Measurements from ENCODE around the gene ZNF76.

The ZNF76 gene

DNA sequence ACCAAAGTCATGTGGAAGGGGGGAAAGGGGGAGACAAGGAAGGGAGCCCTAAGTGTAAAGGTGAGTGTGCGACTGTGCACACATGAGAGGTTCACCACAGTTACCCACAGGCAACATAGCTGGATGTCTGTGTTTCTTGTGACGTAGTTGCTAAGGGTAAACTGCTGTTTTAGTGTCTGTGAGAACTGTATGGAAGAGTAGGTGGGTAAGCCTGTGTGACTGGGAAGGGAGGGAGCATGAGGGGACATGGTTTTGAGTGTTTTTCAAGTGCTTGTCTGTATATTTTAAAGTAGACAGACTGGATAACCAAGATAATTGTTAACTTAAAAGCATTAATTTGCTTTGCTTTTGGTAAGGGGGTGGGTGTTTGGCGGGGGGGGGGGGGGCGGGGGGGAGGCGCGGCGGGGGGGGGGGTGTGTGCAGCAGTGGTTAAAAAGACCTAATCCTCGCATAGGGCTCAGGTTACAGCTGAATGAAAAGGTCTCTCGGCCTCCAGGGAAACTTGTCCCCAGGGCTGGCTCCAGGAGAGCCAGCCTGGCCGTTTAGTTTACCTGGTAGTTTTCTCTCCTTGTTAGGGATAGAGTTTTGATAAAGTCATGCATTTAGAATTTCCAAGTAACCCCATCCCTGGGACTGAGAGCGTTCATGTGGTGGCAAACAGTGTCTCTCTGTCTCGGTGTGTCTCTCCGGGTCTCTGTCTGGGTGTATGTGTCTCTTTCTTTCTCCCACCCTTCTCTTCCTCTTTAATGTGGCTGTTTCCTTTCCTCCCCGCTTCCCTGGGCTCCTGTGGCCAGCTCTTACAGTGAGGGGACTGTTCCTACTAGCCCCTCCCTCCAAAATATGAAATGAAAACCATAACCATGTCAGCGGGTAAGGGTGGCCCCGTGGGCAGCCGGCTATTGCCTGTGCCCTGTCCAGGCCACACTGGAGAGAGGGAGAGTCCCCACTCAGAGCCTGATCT, 42.4 kb upstream of the ZNF76 start:
- Histone ChIP-seq H3K9me3 (replicated peaks; ENCODE audit: insufficient read depth, low read length) (no peaks in the 10 kb centered on the region), H3K4me3 (ENCODE audit: low read length) (no peak overlapping the region), H3K36me3 (replicated peaks; ENCODE audit: insufficient read depth, low read length) (no peaks in the 10 kb centered on the region), H3K9me2 (replicated peaks; ENCODE audit: insufficient read depth, low read length) (no peaks in the 10 kb centered on the region), H3K9ac (ENCODE audit: low read length) (no peak overlapping the region), H3K79me2 (ENCODE audit: low read length) (no peaks in the 10 kb centered on the region), H3K4me2 (ENCODE audit: low read depth, low read length) (no peak overlapping the region), H3K27ac (ENCODE audit: low read length) (no peak overlapping the region), H3K27me3 (replicated peaks; ENCODE audit: insufficient read depth, low read length) (peaks cover 18% of the 10 kb centered on the region), H2AFZ (ENCODE audit: low read length) (no peak overlapping the region), H3K4me1 (ENCODE audit: low read length) (0 out of 2 replicates have a peak, but pooled peaks cover 2% of the 10 kb centered on the region), H3F3A (ENCODE audit: insufficient read depth, low read length) (no peaks in the 10 kb centered on the region), H4K20me1 (ENCODE audit: insufficient read depth, low read length) (no peaks in the 10 kb centered on the region)
- DNase-seq = no peak
- TF ChIP-seq, protein P1, sequence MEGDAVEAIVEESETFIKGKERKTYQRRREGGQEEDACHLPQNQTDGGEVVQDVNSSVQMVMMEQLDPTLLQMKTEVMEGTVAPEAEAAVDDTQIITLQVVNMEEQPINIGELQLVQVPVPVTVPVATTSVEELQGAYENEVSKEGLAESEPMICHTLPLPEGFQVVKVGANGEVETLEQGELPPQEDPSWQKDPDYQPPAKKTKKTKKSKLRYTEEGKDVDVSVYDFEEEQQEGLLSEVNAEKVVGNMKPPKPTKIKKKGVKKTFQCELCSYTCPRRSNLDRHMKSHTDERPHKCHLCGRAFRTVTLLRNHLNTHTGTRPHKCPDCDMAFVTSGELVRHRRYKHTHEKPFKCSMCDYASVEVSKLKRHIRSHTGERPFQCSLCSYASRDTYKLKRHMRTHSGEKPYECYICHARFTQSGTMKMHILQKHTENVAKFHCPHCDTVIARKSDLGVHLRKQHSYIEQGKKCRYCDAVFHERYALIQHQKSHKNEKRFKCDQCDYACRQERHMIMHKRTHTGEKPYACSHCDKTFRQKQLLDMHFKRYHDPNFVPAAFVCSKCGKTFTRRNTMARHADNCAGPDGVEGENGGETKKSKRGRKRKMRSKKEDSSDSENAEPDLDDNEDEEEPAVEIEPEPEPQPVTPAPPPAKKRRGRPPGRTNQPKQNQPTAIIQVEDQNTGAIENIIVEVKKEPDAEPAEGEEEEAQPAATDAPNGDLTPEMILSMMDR (IDR thresholded peaks at IDR 0.05; ENCODE audit: low read length) = no peak
- TF ChIP-seq EZH2 (optimal IDR thresholded peaks at IDR 0.05; ENCODE audit: low read depth, low read length) = no peak
- TF ChIP-seq EZH2phosphoT487 (IDR thresholded peaks at IDR 0.05; ENCODE audit: low read length) = no peak

DNA sequence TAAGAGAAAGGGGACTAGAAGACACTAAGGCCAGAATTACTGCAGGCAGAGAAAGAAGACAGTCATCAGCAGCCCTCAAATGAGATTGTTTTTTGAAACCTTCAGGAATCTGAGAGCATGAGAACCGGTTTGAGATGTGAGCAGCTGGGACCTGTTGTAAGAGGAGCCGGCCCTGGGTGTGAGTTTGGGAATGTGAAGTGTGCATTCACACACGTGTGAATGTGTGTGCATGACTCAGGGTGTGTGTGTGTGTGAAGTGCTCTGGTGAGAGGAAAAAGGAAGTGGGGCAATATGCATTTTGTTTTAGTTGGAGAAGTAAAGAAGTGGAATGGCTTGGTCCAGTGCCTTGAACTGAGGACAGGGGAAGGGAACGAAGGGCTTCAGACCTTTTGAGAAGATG, 41.5 kb upstream of the ZNF76 start:
- Histone ChIP-seq H3K9ac (ENCODE audit: low read length) (no peak overlapping the region), H3K4me1 (ENCODE audit: low read length) (0 out of 2 replicates have a peak, but pooled peaks cover 2% of the 10 kb centered on the region)
- TF ChIP-seq, protein P1 (IDR thresholded peaks at IDR 0.05; ENCODE audit: low read length) = no peak
- TF ChIP-seq EZH2 (optimal IDR thresholded peaks at IDR 0.05; ENCODE audit: low read depth, low read length) (no peak), EZH2phosphoT487 (IDR thresholded peaks at IDR 0.05; ENCODE audit: low read length) (no peak)

DNA sequence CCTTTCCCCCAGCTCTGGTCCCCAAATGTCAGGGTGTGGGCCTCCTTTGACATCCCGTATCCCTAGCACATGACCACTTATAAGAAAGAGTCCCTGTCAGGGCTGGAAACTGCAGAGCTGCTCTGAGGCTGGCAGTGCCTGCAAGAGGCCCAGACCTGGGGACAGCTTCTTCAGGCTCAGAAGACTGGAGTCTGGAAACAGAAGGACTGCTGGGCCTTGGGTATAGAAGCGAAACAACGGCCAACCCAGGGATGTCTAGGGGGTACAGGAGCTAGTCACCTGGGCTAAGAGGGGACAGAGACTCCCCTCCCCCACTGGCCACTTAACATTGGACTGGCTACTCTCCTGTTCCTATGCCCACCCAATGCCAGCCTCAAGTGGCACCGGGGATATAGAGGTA, 41.1 kb upstream of the ZNF76 start:
- H3K9me2 ChIP-seq (replicated peaks; ENCODE audit: insufficient read depth, low read length) = no peaks in the 10 kb centered on the region
- no peak overlapping the region for H3K4me3 ChIP-seq (ENCODE audit: low read length)
- no peaks in the 10 kb centered on the region for H3K9me3 ChIP-seq (replicated peaks; ENCODE audit: insufficient read depth, low read length)
- H3K9ac ChIP-seq (ENCODE audit: low read length) = no peak overlapping the region
- no peak overlapping the region for H3K27ac ChIP-seq (ENCODE audit: low read length)
- H3K27me3 ChIP-seq (replicated peaks; ENCODE audit: insufficient read depth, low read length) = peaks cover 18% of the 10 kb centered on the region
- no peaks in the 10 kb centered on the region for H3K36me3 ChIP-seq (replicated peaks; ENCODE audit: insufficient read depth, low read length)
- H3K4me1 ChIP-seq (ENCODE audit: low read length) = 0 out of 2 replicates have a peak, but pooled peaks cover 2% of the 10 kb centered on the region
- H3K4me2 ChIP-seq (ENCODE audit: low read depth, low read length) = no peak overlapping the region
- TF ChIP-seq EZH2phosphoT487 (IDR thresholded peaks at IDR 0.05; ENCODE audit: low read length) = no peak
- no peak for TF ChIP-seq EZH2 (optimal IDR thresholded peaks at IDR 0.05; ENCODE audit: low read depth, low read length)
- TF ChIP-seq, protein P1 (IDR thresholded peaks at IDR 0.05; ENCODE audit: low read length) = no peak
- H3F3A ChIP-seq (ENCODE audit: insufficient read depth, low read length) = no peaks in the 10 kb centered on the region
- no peak for DNase-seq
- H2AFZ ChIP-seq (ENCODE audit: low read length) = no peak overlapping the region
- no peaks in the 10 kb centered on the region for H4K20me1 ChIP-seq (ENCODE audit: insufficient read depth, low read length)
- no peaks in the 10 kb centered on the region for H3K79me2 ChIP-seq (ENCODE audit: low read length)

More for the DNA sequence above, 41.5 kb upstream of the ZNF76 start:
- Histone ChIP-seq H3K9me3 (replicated peaks; ENCODE audit: insufficient read depth, low read length) (no peaks in the 10 kb centered on the region), H2AFZ (ENCODE audit: low read length) (no peak overlapping the region), H3K36me3 (replicated peaks; ENCODE audit: insufficient read depth, low read length) (no peaks in the 10 kb centered on the region), H3K79me2 (ENCODE audit: low read length) (no peaks in the 10 kb centered on the region), H3K9me2 (replicated peaks; ENCODE audit: insufficient read depth, low read length) (no peaks in the 10 kb centered on the region), H3K27me3 (replicated peaks; ENCODE audit: insufficient read depth, low read length) (peaks cover 18% of the 10 kb centered on the region), H4K20me1 (ENCODE audit: insufficient read depth, low read length) (no peaks in the 10 kb centered on the region), H3K4me2 (ENCODE audit: low read depth, low read length) (no peak overlapping the region), H3F3A (ENCODE audit: insufficient read depth, low read length) (no peaks in the 10 kb centered on the region), H3K27ac (ENCODE audit: low read length) (no peak overlapping the region), H3K4me3 (ENCODE audit: low read length) (no peak overlapping the region)
- no peak for DNase-seq

All from MM.1S (cell line).